SK-N-MC (cell line): ENCODE measurements around the gene MAP7D2.

Experiments
- EZH2 ChIP-seq: fragments of 200-600 bp; sonication (generic); IDR thresholded peaks from one replicate; pipeline ENCODE4 v1.6.1; 2017; ENCODE audit warnings: antibody characterized with exemption
- FOXP2 ChIP-seq: optimal IDR thresholded peaks from 2 replicates; pipeline ENCODE3; 2011; ENCODE audit warnings: mild to moderate bottlenecking, moderate library complexity; ENCODE audit not compliant: insufficient read depth; ENCODE audit errors: extremely low read length, control extremely low read depth
- POLR2AphosphoS5 ChIP-seq: IDR thresholded peaks from 2 replicates; pipeline ENCODE4 v1.6.1; 2012; ENCODE audit warnings: mild to moderate bottlenecking, low read depth, low read length, borderline replicate concordance

- TF ChIP-seq EZH2 = no peak
- no peak for TF ChIP-seq POLR2AphosphoS5
- TF ChIP-seq FOXP2 = no peak
Observed at GRCh38 chrX:20128670-20129069, 12.0 kb upstream of the MAP7D2 start.
